DOHH2 (cell line): ENCODE results near the gene GANC.

Experiments
- CTCF ChIP-seq: fragments of 200-600 bp; sonication (generic); IDR thresholded peaks from one replicate; pipeline ENCODE4 v1.5.1; 2014; ENCODE audit warnings: antibody characterized with exemption, mild to moderate bottlenecking, low read depth, low read length; ENCODE audit not compliant: poor library complexity, severe bottlenecking
- EZH2phosphoT487 ChIP-seq: fragments of 200-600 bp; sonication (generic); IDR thresholded peaks from 2 replicates; pipeline ENCODE4 v1.6.1; 2017; ENCODE audit warnings: borderline replicate concordance, mild to moderate bottlenecking, antibody characterized with exemption, low read length, moderate library complexity, mixed read lengths

GRCh38 chr15:42373274-42373673, 100.3 kb downstream of the GANC start:
- TF ChIP-seq CTCF (no peak), EZH2phosphoT487 (no peak)
